ENCODE data around the gene SYNE3.

Gene SYNE3

GRCh38 chr14:95538801-95539509 lies 22.5 kb upstream of the SYNE3 start:
- FAIRE-seq: no peak

GRCh38 chr14:95537298-95538089 lies 21.0 kb upstream of the SYNE3 start:
- FAIRE-seq: no peak

- FAIRE-seq: no peak
Measured at GRCh38 chr14:95536671-95537070, 20.2 kb upstream of the SYNE3 start.

- no peak for FAIRE-seq
Measured at GRCh38 chr14:95536036-95536593, 19.7 kb upstream of the SYNE3 start.

GRCh38 chr14:95535226-95536021 lies 19.0 kb upstream of the SYNE3 start:
- FAIRE-seq: no peak

GRCh38 chr14:95534299-95535225 lies 18.1 kb upstream of the SYNE3 start, which contains the start of gene GLRX5:
Gene GLRX5, plus strand, starts transcription at chr14:95535050. Its CDS starts 40 bp downstream, at chr14:95535090.
- FAIRE-seq: peak; percentile 96

GRCh38 chr14:95533822-95534221 lies 17.4 kb upstream of the SYNE3 start:
- FAIRE-seq: no peak

GRCh38 chr14:95533391-95533821 lies 17.0 kb upstream of the SYNE3 start:
- FAIRE-seq: no peak

GRCh38 chr14:95531969-95532368 lies 15.5 kb upstream of the SYNE3 start:
- no peak for FAIRE-seq

GRCh38 chr14:95531473-95531872 lies 15.0 kb upstream of the SYNE3 start:
- FAIRE-seq: no peak

GRCh38 chr14:95530473-95531276 lies 14.2 kb upstream of the SYNE3 start:
- no peak for FAIRE-seq

- no peak for FAIRE-seq
Measured at GRCh38 chr14:95529216-95529615, 12.8 kb upstream of the SYNE3 start.

- no peak for FAIRE-seq
Measured at GRCh38 chr14:95527387-95528002, 11.0 kb upstream of the SYNE3 start.

- FAIRE-seq: no peak
Measured at GRCh38 chr14:95526483-95527386, 10.3 kb upstream of the SYNE3 start.

- no peak for FAIRE-seq
Measured at GRCh38 chr14:95525999-95526398, 9.5 kb upstream of the SYNE3 start.

GRCh38 chr14:95524706-95525512 lies 8.5 kb upstream of the SYNE3 start:
- no peak for FAIRE-seq

GRCh38 chr14:95523815-95524448 lies 7.5 kb upstream of the SYNE3 start:
- FAIRE-seq: no peak
